ENCODE data around the gene PNMA6A.
"Not testable (repeated sequence)": the region's sequence is repeated elsewhere in the genome, so short reads cannot be mapped to it uniquely, and the experiment has no call there.

Gene PNMA6A

GRCh38 chrX:153071909-153072583, at the start of gene PNMA6A:
Gene PNMA6A, plus strand, starts transcription at chrX:153072454. Its CDS starts 609 bp downstream, at chrX:153073063.
- DNase-seq, result not testable (repeated sequence)

GRCh38 chrX:153026501-153026900, 45.8 kb upstream of the PNMA6A start:
- not testable (repeated sequence) for DNase-seq

GRCh38 chrX:153028487-153028886, 43.8 kb upstream of the PNMA6A start:
- DNase-seq, result not testable (repeated sequence)

- no peak for DNase-seq
Observed at GRCh38 chrX:153029162-153029561, 43.1 kb upstream of the PNMA6A start.

- no peak for DNase-seq
Observed at GRCh38 chrX:153029875-153030274, 42.4 kb upstream of the PNMA6A start.

GRCh38 chrX:153030801-153031200, 41.5 kb upstream of the PNMA6A start:
- no peak for DNase-seq

- DNase-seq, result peak; percentile 48
Observed at GRCh38 chrX:153032397-153033118, 39.7 kb upstream of the PNMA6A start.

GRCh38 chrX:153049093-153049492, 23.2 kb upstream of the PNMA6A start:
- DNase-seq, result no peak

GRCh38 chrX:153052534-153052933, 19.7 kb upstream of the PNMA6A start:
- no peak for DNase-seq

- DNase-seq, result no peak
Observed at GRCh38 chrX:153055871-153056749, 16.1 kb upstream of the PNMA6A start, which contains the start of gene PNMA3. Gene PNMA3, plus strand, starts transcription at chrX:153056470. Its CDS starts 586 bp downstream, at chrX:153057056.

- no peak for DNase-seq
Observed at GRCh38 chrX:153057281-153057680, 15.0 kb upstream of the PNMA6A start.

- no peak for DNase-seq
Observed at GRCh38 chrX:153059191-153060094, 12.8 kb upstream of the PNMA6A start.

- no peak for DNase-seq
Observed at GRCh38 chrX:153060095-153060445, 12.2 kb upstream of the PNMA6A start.

- no peak for DNase-seq
Observed at GRCh38 chrX:153061732-153062131, 10.5 kb upstream of the PNMA6A start.

- no peak for DNase-seq
Observed at GRCh38 chrX:153063315-153063714, 8.9 kb upstream of the PNMA6A start.

GRCh38 chrX:153064061-153064460, 8.2 kb upstream of the PNMA6A start:
- DNase-seq, result no peak

- no peak for DNase-seq
Observed at GRCh38 chrX:153065389-153065788, 6.9 kb upstream of the PNMA6A start.

- not testable (repeated sequence) for DNase-seq
Observed at GRCh38 chrX:153066402-153066801, 5.9 kb upstream of the PNMA6A start.

GRCh38 chrX:153073331-153073730, 1.1 kb downstream of the PNMA6A start:
- DNase-seq, result not testable (repeated sequence)

GRCh38 chrX:153074262-153074899, 2.1 kb downstream of the PNMA6A start:
- DNase-seq, result no peak

- no peak for DNase-seq
Observed at GRCh38 chrX:153074935-153075334, 2.7 kb downstream of the PNMA6A start.

- no peak for DNase-seq
Observed at GRCh38 chrX:153075366-153075765, 3.1 kb downstream of the PNMA6A start.
